ENCODE measurements around the gene NAALADL2.

Gene NAALADL2

DNA sequence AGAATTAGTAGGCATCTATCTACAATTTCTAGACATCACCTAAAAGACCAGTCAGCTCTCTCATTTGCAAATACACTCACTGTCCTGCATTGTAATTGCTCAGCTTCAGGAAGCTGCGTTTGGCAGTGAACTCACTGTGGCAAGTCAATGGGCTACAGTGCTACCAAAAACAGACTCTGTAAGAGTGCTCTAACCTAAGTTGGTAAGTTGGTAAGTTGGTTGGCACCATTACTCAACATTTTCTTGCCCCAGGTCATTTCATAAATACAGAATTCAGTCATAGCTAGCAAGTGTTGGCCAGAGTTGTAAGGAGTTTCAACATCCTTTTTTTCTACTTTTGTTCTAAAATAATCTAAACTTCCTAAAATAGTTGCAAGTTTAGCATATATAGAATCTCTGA lies 466.3 kb downstream of the NAALADL2 start:
- no peak for TF ChIP-seq CTCF (conservative IDR thresholded peaks at IDR 0.05; ENCODE audit: low read depth, low read length)
- no peaks in the 10 kb centered on the region for H3K79me2 ChIP-seq (ENCODE audit: insufficient read depth, low read depth)
- H3K4me3 ChIP-seq (IDR thresholded peaks at IDR 0.05; ENCODE audit: insufficient read depth, low read depth, low read length): no peak overlapping the region
- H2AFZ ChIP-seq (ENCODE audit: low read depth): no peak overlapping the region
- no peaks in the 10 kb centered on the region for H3K36me3 ChIP-seq (ENCODE audit: insufficient read depth)
- H3K9ac ChIP-seq: no peak overlapping the region
- H3K4me1 ChIP-seq (ENCODE audit: low read depth, poor library complexity, severe bottlenecking): no peaks in the 10 kb centered on the region
- H3K27me3 ChIP-seq (ENCODE audit: insufficient read depth, low read depth): no peaks in the 10 kb centered on the region
- H3K4me2 ChIP-seq: no peak overlapping the region
- H4K20me1 ChIP-seq (ENCODE audit: insufficient read depth): no peaks in the 10 kb centered on the region
- no peak overlapping the region for H3K27ac ChIP-seq

DNA sequence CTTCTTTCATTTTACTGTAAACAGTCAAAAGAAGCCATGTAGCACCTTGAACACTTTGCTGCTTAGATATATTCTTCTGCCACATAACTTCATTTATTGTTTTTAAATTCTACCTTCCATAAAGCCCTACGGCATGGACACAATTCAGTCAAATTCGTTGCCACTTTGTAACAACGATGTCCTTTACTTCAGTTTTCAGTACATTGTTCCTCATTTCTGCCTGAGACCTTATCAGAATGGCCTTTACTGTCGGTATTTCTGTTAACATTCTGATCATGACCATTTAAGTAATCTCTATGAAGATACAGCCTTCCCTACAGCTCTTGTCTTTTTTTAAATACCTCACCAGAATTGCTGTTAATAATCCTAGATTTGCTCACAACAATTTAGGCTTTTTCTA lies 466.9 kb downstream of the NAALADL2 start:
- H3K4me3 ChIP-seq (IDR thresholded peaks at IDR 0.05; ENCODE audit: insufficient read depth, low read depth, low read length): no peak overlapping the region
- no peak for TF ChIP-seq CTCF (conservative IDR thresholded peaks at IDR 0.05; ENCODE audit: low read depth, low read length)
- no peaks in the 10 kb centered on the region for H4K20me1 ChIP-seq (ENCODE audit: insufficient read depth)
- H3K27ac ChIP-seq: no peak overlapping the region
- no peaks in the 10 kb centered on the region for H3K27me3 ChIP-seq (ENCODE audit: insufficient read depth, low read depth)
- no peak overlapping the region for H3K4me2 ChIP-seq
- no peak overlapping the region for H3K9ac ChIP-seq
- H3K4me1 ChIP-seq (ENCODE audit: low read depth, poor library complexity, severe bottlenecking): no peaks in the 10 kb centered on the region
- H3K79me2 ChIP-seq (ENCODE audit: insufficient read depth, low read depth): no peaks in the 10 kb centered on the region
- no peak overlapping the region for H2AFZ ChIP-seq (ENCODE audit: low read depth)
- no peaks in the 10 kb centered on the region for H3K36me3 ChIP-seq (ENCODE audit: insufficient read depth)

GRCh38 chr3:175329373-175329772 lies 470.2 kb downstream of the NAALADL2 start:
- Histone ChIP-seq H3K79me2 (ENCODE audit: insufficient read depth, low read depth) (no peaks in the 10 kb centered on the region), H2AFZ (ENCODE audit: low read depth) (no peak overlapping the region), H3K4me2 (no peak overlapping the region), H3K36me3 (ENCODE audit: insufficient read depth) (no peaks in the 10 kb centered on the region), H3K4me3 (IDR thresholded peaks at IDR 0.05; ENCODE audit: insufficient read depth, low read depth, low read length) (no peak overlapping the region), H4K20me1 (ENCODE audit: insufficient read depth) (no peaks in the 10 kb centered on the region), H3K27me3 (ENCODE audit: insufficient read depth, low read depth) (no peaks in the 10 kb centered on the region), H3K9ac (no peak overlapping the region), H3K27ac (no peak overlapping the region), H3K4me1 (ENCODE audit: low read depth, poor library complexity, severe bottlenecking) (no peaks in the 10 kb centered on the region)
- TF ChIP-seq CTCF (conservative IDR thresholded peaks at IDR 0.05; ENCODE audit: low read depth, low read length): no peak

DNA sequence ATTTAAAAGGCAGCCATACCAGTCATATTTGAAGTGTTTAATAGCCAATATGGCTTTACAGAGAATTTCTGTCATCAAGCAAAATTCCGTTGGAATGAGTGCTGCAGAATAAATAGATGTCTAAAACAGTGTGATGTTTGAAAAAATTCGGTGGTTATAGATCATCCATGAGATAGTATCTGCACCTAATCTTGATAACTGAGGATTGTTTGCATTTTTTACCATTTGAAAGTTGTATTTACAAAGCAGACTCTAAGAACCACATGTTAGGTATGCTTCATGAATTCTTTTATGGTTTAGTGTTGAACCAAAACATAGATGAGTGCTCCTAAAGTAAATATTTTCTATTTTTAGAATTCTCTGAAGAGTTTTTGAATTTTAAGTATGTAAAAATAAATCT lies 476.1 kb downstream of the NAALADL2 start:
- TF ChIP-seq CTCF (conservative IDR thresholded peaks at IDR 0.05; ENCODE audit: low read depth, low read length): no peak
- no peak overlapping the region for H3K27ac ChIP-seq
- H3K4me2 ChIP-seq: no peak overlapping the region
- peaks cover 38% of the 10 kb centered on the region for H3K4me1 ChIP-seq (ENCODE audit: low read depth, poor library complexity, severe bottlenecking)
- H3K36me3 ChIP-seq (ENCODE audit: insufficient read depth): no peaks in the 10 kb centered on the region
- H3K79me2 ChIP-seq (ENCODE audit: insufficient read depth, low read depth): no peaks in the 10 kb centered on the region
- no peak overlapping the region for H3K4me3 ChIP-seq (IDR thresholded peaks at IDR 0.05; ENCODE audit: insufficient read depth, low read depth, low read length)
- no peaks in the 10 kb centered on the region for H3K27me3 ChIP-seq (ENCODE audit: insufficient read depth, low read depth)
- H3K9ac ChIP-seq: no peak overlapping the region
- H2AFZ ChIP-seq (ENCODE audit: low read depth): no peak overlapping the region
- no peaks in the 10 kb centered on the region for H4K20me1 ChIP-seq (ENCODE audit: insufficient read depth)
